ENCODE data around the gene PLEKHA7.
A peak's percentile ranks its signal among the peaks of the same experiment; 100 is the strongest.
"Not testable (repeated sequence)": the region's sequence is repeated elsewhere in the genome, so short reads cannot be mapped to it uniquely, and the experiment has no call there.

PLEKHA7 gene

DNA sequence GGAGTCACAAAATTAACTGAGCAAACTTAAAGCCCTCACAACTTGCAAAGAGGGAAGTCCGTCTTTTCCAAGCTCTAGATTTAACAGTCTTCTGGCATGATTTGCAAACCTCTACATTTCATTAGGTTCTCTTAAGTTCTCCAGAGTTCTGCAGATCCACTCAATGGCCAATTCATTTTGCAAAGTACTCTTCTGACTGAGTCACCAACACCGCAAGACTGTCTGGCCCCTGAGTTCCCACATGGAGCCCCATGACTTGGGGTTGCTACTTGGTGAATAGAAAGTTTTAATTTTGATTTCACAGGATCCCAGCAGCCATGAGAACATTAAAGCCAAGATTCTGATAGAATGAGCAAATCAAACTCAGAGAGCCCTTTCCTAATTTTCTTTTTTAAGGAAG is 134.5 kb downstream of the PLEKHA7 start:
- no peak for DNase-seq (ENCODE audit: low spot score)

GRCh38 chr11:16876837-16877236 is 137.4 kb downstream of the PLEKHA7 start:
- no peak for DNase-seq (ENCODE audit: low spot score)

- no peak for DNase-seq (ENCODE audit: low spot score)
Measured at GRCh38 chr11:16876053-16876752, 138.0 kb downstream of the PLEKHA7 start.

DNA sequence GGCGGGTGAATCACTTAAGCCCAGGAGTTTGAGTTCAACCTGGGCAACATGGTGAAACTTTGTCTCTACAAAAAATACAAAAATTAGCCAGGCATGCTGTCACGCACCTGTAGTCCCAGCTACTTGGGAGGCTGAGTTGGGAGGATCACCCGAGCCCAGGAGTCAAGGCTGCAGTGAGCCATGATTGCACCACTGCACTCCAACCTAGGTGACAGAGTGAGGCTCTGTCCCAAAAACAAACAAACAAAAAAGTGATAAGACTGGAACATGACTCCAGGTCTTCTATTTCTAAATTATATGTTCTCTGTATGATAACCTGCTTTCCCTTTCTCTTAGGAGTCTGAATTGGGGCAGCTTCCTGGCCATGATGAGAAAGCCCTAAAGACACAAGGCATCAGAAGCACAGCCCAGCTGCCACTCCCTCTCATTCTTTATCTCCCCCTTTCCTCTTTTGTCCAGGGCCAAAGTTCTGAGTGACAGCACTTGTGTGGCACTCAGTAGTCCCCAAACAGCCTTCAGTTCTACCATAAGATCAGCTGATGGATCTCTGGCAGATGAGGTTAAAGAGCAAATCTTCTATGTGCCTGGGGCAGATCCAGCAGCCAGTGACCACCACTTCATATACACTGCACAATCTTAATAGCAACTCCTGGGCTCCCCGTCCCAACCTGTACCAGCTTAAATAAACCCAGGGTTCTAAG is 139.8 kb downstream of the PLEKHA7 start:
- no peak for DNase-seq (ENCODE audit: low spot score)

GRCh38 chr11:16873289-16873688 is 140.9 kb downstream of the PLEKHA7 start:
- DNase-seq (ENCODE audit: low spot score) = no peak

DNA sequence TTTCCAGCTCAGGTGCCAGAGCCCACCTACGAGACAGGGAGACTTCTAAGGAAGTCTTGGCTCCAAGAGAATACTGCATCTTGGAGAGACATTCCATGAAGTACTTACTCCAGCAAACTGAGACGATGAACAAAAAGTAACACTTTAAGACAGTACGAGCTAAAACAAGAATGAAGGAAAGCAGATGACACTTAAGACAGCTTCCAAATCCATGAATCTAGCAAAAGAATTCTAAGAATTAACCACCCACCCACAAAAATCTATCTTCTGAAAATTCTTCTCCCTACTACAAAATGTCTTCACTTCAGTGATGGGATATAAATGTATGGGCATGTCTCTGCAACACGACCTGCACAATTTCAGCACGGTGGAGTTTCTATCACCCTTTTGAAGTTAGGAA is 142.8 kb downstream of the PLEKHA7 start:
- no peak for DNase-seq (ENCODE audit: low spot score)

- DNase-seq (ENCODE audit: low spot score) = no peak
Measured at GRCh38 chr11:16867097-16867496, 147.1 kb downstream of the PLEKHA7 start.

DNA sequence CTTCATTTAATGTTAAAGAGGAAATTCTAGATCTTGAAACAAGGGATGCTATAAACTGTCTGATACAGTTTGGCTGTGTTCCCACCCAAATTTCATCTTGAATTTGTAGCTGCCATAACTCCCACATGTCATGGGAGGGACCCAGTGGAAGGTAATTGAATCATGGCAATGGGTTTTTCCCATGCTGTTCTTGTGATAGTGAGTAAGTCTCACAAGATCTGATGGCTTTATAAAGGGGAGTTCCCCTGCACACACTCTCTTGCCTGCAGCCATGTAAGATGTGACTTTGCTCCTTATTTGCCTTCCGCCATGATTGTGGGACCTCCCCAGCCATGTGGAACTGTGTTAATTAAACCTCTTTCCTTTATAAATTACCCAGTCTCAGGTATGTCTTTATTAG is 149.8 kb downstream of the PLEKHA7 start:
- DNase-seq (ENCODE audit: low spot score) = not testable (repeated sequence)

DNA sequence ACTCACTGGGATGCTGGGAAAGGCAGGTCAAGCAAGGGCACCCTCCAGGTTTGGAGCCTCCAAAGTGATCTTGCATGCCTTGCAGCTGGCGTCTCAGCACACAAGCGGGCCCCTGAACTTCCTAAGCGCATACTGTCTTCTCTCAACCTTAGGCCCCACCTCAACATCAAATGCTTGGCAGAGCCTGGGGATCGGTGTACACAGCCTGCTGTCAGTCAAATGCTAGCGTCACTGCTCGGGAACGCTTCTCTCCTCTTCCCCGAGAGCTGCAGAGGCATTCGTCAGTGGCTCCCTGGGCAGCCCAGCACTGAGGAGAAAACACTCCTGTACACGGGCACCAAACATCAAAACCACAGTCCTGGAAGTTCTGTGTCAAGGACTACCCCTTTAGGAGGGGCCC is 150.8 kb downstream of the PLEKHA7 start:
- DNase-seq (ENCODE audit: low spot score) = no peak

DNA sequence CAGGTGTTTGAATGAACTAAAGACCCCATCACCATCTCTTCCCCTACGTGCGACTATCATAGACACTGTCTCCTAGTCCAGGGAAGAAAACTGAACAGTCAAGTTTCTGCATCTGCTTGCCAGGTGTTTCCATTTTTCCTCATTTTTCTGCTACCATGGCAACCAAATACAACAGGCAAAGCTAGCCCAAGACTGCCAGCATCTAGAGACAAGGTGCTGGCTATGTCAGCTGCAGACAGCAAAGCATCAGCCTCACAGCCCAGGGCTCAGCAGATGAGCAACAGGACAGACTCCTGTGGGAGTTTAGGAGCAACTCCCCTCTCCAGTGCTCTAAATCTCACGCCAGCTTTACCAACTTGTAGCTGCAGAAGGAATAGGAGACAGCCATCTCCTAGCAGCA is 151.5 kb downstream of the PLEKHA7 start:
- no peak for DNase-seq (ENCODE audit: low spot score)

DNA sequence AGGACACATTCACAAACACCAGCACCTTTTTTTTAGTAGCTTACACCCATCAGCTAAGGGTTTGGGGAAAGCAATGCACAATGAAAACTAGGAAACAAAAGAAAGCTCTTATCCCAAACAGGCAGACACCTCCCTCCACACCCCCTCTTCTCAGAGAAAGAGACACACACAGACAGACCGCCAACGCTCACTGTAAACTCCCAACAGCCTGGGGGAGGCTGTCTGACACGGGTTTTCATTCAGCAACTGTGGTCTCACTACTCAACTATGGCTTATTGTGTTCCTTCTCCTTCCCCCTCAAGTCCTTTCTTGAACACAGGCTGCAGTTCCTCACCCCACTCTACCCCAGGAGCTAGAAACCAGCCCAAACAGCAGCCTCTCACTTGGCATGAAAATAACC is 152.4 kb downstream of the PLEKHA7 start:
- DNase-seq (ENCODE audit: low spot score) = no peak

DNA sequence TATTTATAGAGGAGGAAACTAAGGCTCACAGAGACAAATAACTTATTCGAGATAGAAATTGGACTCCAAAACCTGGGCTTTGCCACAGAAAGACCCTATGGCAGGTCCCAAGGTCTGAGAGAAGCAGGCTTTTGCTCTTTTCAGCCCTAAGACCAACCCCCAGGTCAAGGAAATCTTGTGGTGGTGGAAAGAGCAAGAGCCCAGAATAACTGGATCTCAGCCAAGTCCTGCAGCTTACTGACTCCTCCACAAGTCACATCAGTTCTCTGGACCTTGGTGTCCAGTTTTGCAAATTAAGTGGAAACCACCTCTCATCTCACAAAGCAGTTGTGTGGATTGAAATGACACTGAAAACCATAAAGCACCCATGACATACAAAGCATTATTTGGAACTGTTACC is 153.6 kb downstream of the PLEKHA7 start:
- no peak for DNase-seq (ENCODE audit: low spot score)

GRCh38 chr11:16859651-16860050 is 154.6 kb downstream of the PLEKHA7 start:
- no peak for DNase-seq (ENCODE audit: low spot score)

GRCh38 chr11:16857186-16857585 is 157.0 kb downstream of the PLEKHA7 start:
- DNase-seq (ENCODE audit: low spot score) = peak; percentile 79

DNA sequence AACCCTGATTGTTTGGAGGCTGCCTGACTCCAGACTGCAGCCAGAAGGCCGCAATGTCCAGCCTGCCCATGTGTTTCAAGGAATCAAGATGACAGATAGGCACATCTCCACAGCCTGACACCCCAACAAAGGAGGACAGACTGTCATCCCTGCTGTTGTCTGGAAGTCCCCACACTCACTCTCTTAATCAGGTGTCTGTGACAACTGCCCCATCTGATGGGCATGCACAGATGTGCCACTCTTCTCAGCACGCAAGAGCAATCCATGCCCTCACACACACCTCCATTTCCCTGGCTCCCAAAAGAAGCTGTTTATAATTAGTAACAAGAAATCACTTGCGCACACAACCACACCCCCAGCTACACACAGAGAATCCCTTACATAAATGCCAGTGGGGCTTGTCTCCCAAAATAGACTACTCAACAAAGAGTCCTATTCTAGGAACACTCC is 158.2 kb downstream of the PLEKHA7 start:
- no peak for DNase-seq (ENCODE audit: low spot score)

GRCh38 chr11:16854979-16855378 is 159.2 kb downstream of the PLEKHA7 start:
- no peak for DNase-seq (ENCODE audit: low spot score)

DNA sequence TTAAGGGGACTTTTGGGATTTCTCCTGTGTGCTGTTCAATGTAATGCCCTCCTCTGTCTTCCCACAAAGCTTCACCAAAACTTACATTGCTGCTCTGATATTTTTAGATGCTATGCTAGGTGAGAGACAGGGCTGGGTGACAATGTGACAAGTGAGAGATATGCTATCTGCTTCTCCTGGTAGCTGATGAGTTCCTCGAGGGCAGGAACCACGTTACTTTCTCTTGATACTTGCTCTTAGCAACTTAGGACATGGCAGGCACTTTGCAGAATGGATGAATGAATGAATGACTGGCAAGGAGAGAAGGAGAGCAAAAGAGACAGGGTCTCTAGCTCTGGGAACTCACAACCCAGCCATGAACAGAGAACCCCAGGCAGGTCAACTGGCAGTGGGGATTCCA is 160.4 kb downstream of the PLEKHA7 start:
- no peak for DNase-seq (ENCODE audit: low spot score)

- DNase-seq (ENCODE audit: low spot score) = no peak
Measured at GRCh38 chr11:16853266-16853665, 160.9 kb downstream of the PLEKHA7 start.

DNA sequence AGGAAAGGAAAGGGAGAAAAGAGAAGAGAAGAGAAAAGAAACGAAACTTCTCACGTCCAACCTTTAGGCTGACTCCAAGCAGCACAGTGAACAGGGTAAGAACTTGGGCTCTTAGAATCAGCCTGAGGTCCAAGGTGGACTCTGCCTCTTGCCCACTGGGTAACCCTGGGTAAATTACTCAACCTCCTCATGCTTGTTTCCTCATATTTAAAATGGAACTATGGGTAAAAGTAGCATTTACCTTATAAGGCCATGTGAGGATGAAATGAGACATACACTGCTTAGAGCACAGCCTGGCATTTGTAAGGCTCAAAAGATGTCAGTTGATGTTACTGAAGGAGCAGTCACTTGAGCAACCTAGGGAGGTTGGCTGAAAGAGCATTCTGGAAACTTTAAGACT is 167.9 kb downstream of the PLEKHA7 start:
- DNase-seq (ENCODE audit: low spot score) = no peak

DNA sequence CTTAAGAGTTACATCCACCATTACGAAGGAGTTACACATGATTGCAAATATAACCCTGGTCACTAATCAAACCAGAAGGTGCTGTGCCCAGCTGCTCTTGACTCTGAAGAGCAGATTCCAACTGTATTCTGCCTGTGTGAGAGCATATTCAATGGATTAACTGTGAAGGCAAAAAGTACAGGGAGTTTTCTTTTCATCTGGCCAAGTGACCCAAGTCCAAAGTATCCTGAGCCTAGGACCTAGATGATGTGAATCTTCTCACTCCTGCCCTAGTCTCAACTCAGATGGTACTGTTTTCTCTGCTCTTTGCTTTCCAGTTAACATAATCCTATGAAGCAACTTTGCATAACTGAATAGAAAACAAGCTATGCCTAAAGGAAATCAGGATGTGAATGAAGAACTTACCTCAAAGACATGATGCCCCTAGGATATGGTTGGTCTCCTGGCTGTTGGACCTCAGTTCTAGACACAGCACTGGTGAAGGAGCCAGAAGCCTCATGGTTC is 169.9 kb downstream of the PLEKHA7 start:
- DNase-seq (ENCODE audit: low spot score) = no peak

DNA sequence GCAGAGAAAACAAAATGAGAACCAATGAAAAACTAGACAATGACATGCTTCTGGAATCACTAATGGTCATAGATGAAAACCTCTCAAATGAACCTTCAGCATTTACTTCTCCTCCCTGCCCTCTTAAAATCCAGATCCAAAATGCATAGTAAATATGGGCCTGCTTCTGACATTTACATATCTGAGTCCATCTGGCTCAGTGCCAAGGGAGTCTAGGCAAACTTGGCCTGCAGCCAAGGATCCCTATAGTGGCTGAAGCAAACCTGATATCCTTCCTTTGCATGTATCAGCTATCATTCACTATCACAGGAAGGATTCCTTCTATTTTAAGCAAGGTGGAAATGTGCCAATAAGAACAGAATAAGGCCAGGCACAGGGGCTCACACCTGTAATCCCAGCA is 170.9 kb downstream of the PLEKHA7 start:
- DNase-seq (ENCODE audit: low spot score) = no peak

DNA sequence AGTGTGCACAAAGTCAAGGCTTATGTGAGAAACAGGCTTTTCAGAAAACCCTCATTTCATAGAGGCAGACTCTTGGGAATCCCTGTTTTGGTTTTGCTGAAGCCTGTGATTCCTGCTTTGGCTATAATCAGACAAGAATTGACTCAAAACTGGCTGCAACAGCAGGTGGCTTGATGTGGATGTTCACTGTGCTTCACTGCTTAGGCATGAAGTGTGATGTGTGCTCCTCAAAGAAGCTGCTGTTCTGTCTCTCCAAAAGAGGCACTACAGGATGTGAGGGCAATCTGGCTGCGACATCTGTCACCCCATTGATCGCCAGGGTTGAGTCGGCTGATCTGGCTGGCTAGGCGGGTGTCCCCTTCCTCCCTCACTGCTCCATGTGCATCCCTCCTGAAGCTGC is 172.2 kb downstream of the PLEKHA7 start:
- no peak for DNase-seq (ENCODE audit: low spot score)

- DNase-seq (ENCODE audit: low spot score) = no peak
Measured at GRCh38 chr11:16841481-16841880, 172.7 kb downstream of the PLEKHA7 start.

GRCh38 chr11:16840951-16841350 is 173.3 kb downstream of the PLEKHA7 start:
- DNase-seq (ENCODE audit: low spot score) = no peak

Data from cerebellar cortex (tissue), 1 donor.